H1 (cell line): ENCODE results near the gene BRCA1. TPM values are rescaled to one million over a fixed set of nuclear protein-coding genes. Genes with fewer than 3 reads are reported as not detected.
A peak's percentile ranks its signal among the peaks of the same experiment; 100 is the strongest.

ENCODE experiments used
- BACH1 ChIP-seq: IDR thresholded peaks from 2 replicates; pipeline ENCODE4 v1.6.1; 2012; ENCODE audit warnings: low read length, improper control_type of control experiment
- BCL11A ChIP-seq, 2 experiments: IDR thresholded peaks; one replicate each; pipeline ENCODE4 v1.6.1; 2011; ENCODE audit warnings: low read depth in 2 of 2, low read length in 2 of 2, mild to moderate bottlenecking in 2 of 2
- CHD7 ChIP-seq: fragments of 300-600 bp; sonication (generic); IDR thresholded peaks from 2 replicates; pipeline ENCODE4 v1.7.1; 2012; ENCODE audit warnings: low read length, moderate library complexity, mild to moderate bottlenecking, inconsistent platforms; ENCODE audit not compliant: insufficient replicate concordance
- FOSL1 ChIP-seq: IDR thresholded peaks from 2 replicates; pipeline ENCODE4 v1.6.1; 2011; ENCODE audit warnings: mild to moderate bottlenecking, low read depth, low read length, moderate library complexity; ENCODE audit not compliant: insufficient read depth
- KDM1A ChIP-seq: fragments of 200-600, 300-600 bp; sonication (generic); IDR thresholded peaks from 2 replicates; pipeline ENCODE4 v1.7.1; 2016; ENCODE audit warnings: mild to moderate bottlenecking, low read length, borderline replicate concordance
- SAP30 ChIP-seq: fragments of 300-600 bp; sonication (generic); IDR thresholded peaks from 2 replicates; pipeline ENCODE4 v1.7.1; 2012; ENCODE audit warnings: low read length, moderate library complexity, mild to moderate bottlenecking, inconsistent platforms; ENCODE audit not compliant: insufficient read depth, insufficient replicate concordance
- polyA plus RNA-seq, 7 experiments: library from polyadenylated mRNA; depleted of rRNA in 3 of 7; stranded (reverse) in 5 of 7; unstranded in 2 of 7; fragments of >200 nt in 5 of 7; fragments of 200-250 nt in 2 of 7; gene quantifications; 1 replicate in 5 of 7; 2 replicates in 1 of 7; 4 replicates in 1 of 7; pipeline versions ENCODE4 v1.2.1 to v1.2.3, GENCODE V29; 2011 to 2013; ENCODE audit warnings: missing spikeins in 2 of 7, mixed read lengths in 2 of 7
- total RNA-seq: library from RNA; stranded (reverse); fragmentation: NEBNext Ultra II Directional; extraction: Animal tissue kit (Norgen Biotek cat#: 25700); gene quantifications from 2 replicates; pipeline ENCODE4 v1.2.1, GENCODE V29; 2021
- TF ChIP-seq, protein P1 (sequence below), 3 experiments: IDR thresholded peaks; 1 replicate in 2 of 3; 2 replicates in 1 of 3; pipeline versions ENCODE4 v1.5.1 to v1.6.1; 2011; ENCODE audit warnings: low read length in 3 of 3, mild to moderate bottlenecking in 3 of 3, inconsistent platforms in 2 of 3, low read depth in 1 of 3, moderate library complexity in 1 of 3; ENCODE audit not compliant: insufficient read depth in 1 of 3; ENCODE audit errors: control extremely low read depth in 1 of 3

The BRCA1 gene
- total and polyA plus RNA-seq, 2 of the 8 experiments (the other 6 are each of a cell fraction or from before 2014, with no cell fraction given) = 30.7 to 39.2 TPM

GRCh38 chr17:43021741-43022512, 103.2 kb downstream of the BRCA1 start, which contains the start of gene VAT1 (continued):
- TF ChIP-seq KDM1A (no peak), BACH1 (no peak), CHD7 (no peak), BCL11A (IDR thresholded peaks at IDR 0.05; ENCODE audit: low read depth in 2 of 2, low read length in 2 of 2) (no peak), SAP30 (no peak), FOSL1 (no peak)
- TF ChIP-seq, protein P1, sequence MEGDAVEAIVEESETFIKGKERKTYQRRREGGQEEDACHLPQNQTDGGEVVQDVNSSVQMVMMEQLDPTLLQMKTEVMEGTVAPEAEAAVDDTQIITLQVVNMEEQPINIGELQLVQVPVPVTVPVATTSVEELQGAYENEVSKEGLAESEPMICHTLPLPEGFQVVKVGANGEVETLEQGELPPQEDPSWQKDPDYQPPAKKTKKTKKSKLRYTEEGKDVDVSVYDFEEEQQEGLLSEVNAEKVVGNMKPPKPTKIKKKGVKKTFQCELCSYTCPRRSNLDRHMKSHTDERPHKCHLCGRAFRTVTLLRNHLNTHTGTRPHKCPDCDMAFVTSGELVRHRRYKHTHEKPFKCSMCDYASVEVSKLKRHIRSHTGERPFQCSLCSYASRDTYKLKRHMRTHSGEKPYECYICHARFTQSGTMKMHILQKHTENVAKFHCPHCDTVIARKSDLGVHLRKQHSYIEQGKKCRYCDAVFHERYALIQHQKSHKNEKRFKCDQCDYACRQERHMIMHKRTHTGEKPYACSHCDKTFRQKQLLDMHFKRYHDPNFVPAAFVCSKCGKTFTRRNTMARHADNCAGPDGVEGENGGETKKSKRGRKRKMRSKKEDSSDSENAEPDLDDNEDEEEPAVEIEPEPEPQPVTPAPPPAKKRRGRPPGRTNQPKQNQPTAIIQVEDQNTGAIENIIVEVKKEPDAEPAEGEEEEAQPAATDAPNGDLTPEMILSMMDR (IDR thresholded peaks at IDR 0.05; ENCODE audit: control extremely low read depth in 1 of 3, insufficient read depth in 1 of 3, low read depth in 1 of 3, low read length in 3 of 3) = peak in 1 of 3 experiments; percentile 2; a peak in 1 of 4 replicates
